HepG2 (cell line): ENCODE results near the gene AHNAK. TPM values are rescaled to one million over a fixed set of nuclear protein-coding genes. Genes with fewer than 3 reads are reported as not detected.

Experiments
- ATAC-seq: fragments of 200-7000 bp; cut with Tn5 transposase; 3 replicates; pipeline ENCODE4 v1.9.1; 2020; ENCODE audit warnings: mild to moderate bottlenecking, moderate library complexity
- BruUV-seq: library from RNA; stranded (reverse); fragments of 400-500 nt; replicated peaks from 2 replicates; lab custom pipeline; 2021; lab: Mats Ljungman, UMichigan
- CTCF ChIA-PET: fragments of 300-600 bp; formaldehyde crosslinking; extraction: SDS; loops from one replicate; lab custom pipeline; 2021; ENCODE audit warnings: low total read pairs, inconsistent platforms, low intra/inter-chr PET ratio; lab: Yijun Ruan, JAX
- POLR2A ChIA-PET: fragments of 350-600 bp; sonication (Branson Sonifier 250); formaldehyde crosslinking; loops from one replicate; lab custom pipeline; 2020; ENCODE audit warnings: antibody characterized with exemption, inconsistent platforms; lab: Yijun Ruan, JAX
- DNase-seq: peaks from one replicate; pipeline ENCODE4 v3.0.0-alpha.2; 2015; ENCODE audit warnings: low spot score
- FAIRE-seq: peaks from 3 replicates; lab custom pipeline; 2011; peaks lifted over from hg19 to GRCh38; lab: Jason Lieb, UNC
- H2AFZ ChIP-seq: one replicate; pipeline ENCODE4 v1.6.1; 2011; ENCODE audit warnings: low read length, inconsistent platforms
- H3K27ac ChIP-seq: fragments of 300-600 bp; 3 replicates; pipeline ENCODE4 v1.8.0; 2011; ENCODE audit warnings: mixed run types, mild to moderate bottlenecking, mixed read lengths, low read length, inconsistent platforms; ENCODE audit not compliant: insufficient read depth; ENCODE audit errors: extremely low read length
- H3K27me3 ChIP-seq, 2 experiments: fragments of 200-600 bp in 1 of 2; 2 replicates in 1 of 2; 3 replicates in 1 of 2; pipeline versions ENCODE4 v1.6.0 to v1.8.0; 2011; ENCODE audit warnings: low read length in 2 of 2, mild to moderate bottlenecking in 2 of 2, moderate library complexity in 2 of 2, inconsistent platforms in 1 of 2; ENCODE audit not compliant: insufficient read depth in 2 of 2, control insufficient read depth in 1 of 2
- H3K36me3 ChIP-seq, 2 experiments: fragments of 200-600 bp in 1 of 2; replicated peaks in 1 of 2; 2 replicates in 1 of 2; 3 replicates in 1 of 2; pipeline versions ENCODE4 v1.5.1 to v1.8.0; 2011; ENCODE audit warnings: low read length in 2 of 2, inconsistent platforms in 1 of 2; ENCODE audit not compliant: insufficient read depth in 2 of 2, control insufficient read depth in 1 of 2
- H3K4me1 ChIP-seq: 2 replicates; pipeline ENCODE4 v1.5.1; 2012; ENCODE audit warnings: low read length, inconsistent platforms; ENCODE audit not compliant: insufficient read depth
- H3K4me2 ChIP-seq: 2 replicates; pipeline ENCODE4 v1.6.0; 2011; ENCODE audit warnings: low read depth, low read length, inconsistent platforms
- H3K4me3 ChIP-seq, 3 experiments: fragments of 200-600 bp in 1 of 3; sonication (generic), shearing (Covaris generic) in 1 of 3; replicated peaks in 1 of 3; 2 replicates each; pipeline ENCODE4 v1.5.1; 2011 to 2016; ENCODE audit warnings: low read length in 3 of 3, inconsistent platforms in 2 of 3, low read depth in 2 of 3, mild to moderate bottlenecking in 2 of 3, control low read depth in 1 of 3, mixed read lengths in 1 of 3; ENCODE audit not compliant: insufficient read depth in 1 of 3
- H3K79me2 ChIP-seq: one replicate; pipeline ENCODE4 v1.6.1; 2011; ENCODE audit warnings: low read length, inconsistent platforms; ENCODE audit not compliant: insufficient read depth
- H3K9ac ChIP-seq: 2 replicates; pipeline ENCODE4 v1.6.0; 2011; ENCODE audit warnings: mild to moderate bottlenecking, low read depth, low read length, inconsistent platforms; ENCODE audit not compliant: insufficient read depth
- H3K9me3 ChIP-seq: 2 replicates; pipeline ENCODE4 v1.5.1; 2012; ENCODE audit warnings: mild to moderate bottlenecking, low read length
- H4K20me1 ChIP-seq: 2 replicates; pipeline ENCODE4 v1.6.0; 2011; ENCODE audit warnings: inconsistent platforms, mild to moderate bottlenecking, low read length, moderate library complexity; ENCODE audit not compliant: insufficient read depth
- HIC2 ChIP-seq: sonication (generic); formaldehyde crosslinking; IDR thresholded peaks from 2 replicates; pipeline ENCODE4 v1.9.0; 2022; ENCODE audit warnings: low read depth, missing genetic modification reagents
- KDM6A ChIP-seq: IDR thresholded peaks from 2 replicates; pipeline ENCODE4 v1.6.1; 2016; ENCODE audit warnings: low read depth
- LBX2 ChIP-seq: sonication (generic); formaldehyde crosslinking; IDR thresholded peaks from 2 replicates; pipeline ENCODE4 v1.5.0; 2020; ENCODE audit warnings: missing genetic modification reagents, mild to moderate bottlenecking, borderline replicate concordance
- MTF2 ChIP-seq: sonication (generic); formaldehyde crosslinking; IDR thresholded peaks from 2 replicates; pipeline ENCODE4 v1.5.0; 2020; ENCODE audit warnings: missing genetic modification reagents, borderline replicate concordance
- POLR2G ChIP-seq: fragments of 200-400 bp; formaldehyde crosslinking; IDR thresholded peaks from 2 replicates; pipeline ENCODE4 v1.6.1; 2018; ENCODE audit warnings: mild to moderate bottlenecking, low read depth, low read length, moderate library complexity
- PRPF4 ChIP-seq: fragments of 200-400 bp; formaldehyde crosslinking; IDR thresholded peaks from 2 replicates; pipeline ENCODE4 v1.6.1; 2016; ENCODE audit warnings: low read length, low read depth; ENCODE audit not compliant: poor library complexity, severe bottlenecking
- ZBTB38 ChIP-seq: sonication (generic); formaldehyde crosslinking; IDR thresholded peaks from 2 replicates; pipeline ENCODE4 v1.5.1; 2020; ENCODE audit warnings: mild to moderate bottlenecking, missing genetic modification reagents
- ZFP91 ChIP-seq: sonication (generic); formaldehyde crosslinking; IDR thresholded peaks from 2 replicates; pipeline ENCODE4 v1.9.0; 2022; ENCODE audit warnings: missing genetic modification reagents, mild to moderate bottlenecking, borderline replicate concordance
- ZMAT3 ChIP-seq: sonication (generic); formaldehyde crosslinking; conservative IDR thresholded peaks from 2 replicates; pipeline ENCODE4 v1.7.0; 2021; ENCODE audit warnings: missing genetic modification reagents
- ZNF550 ChIP-seq: sonication (generic); formaldehyde crosslinking; IDR thresholded peaks from 2 replicates; pipeline ENCODE4 v1.4.0; 2020; ENCODE audit warnings: mild to moderate bottlenecking, missing genetic modification reagents, borderline replicate concordance
- ZNF619 ChIP-seq: sonication (generic); formaldehyde crosslinking; IDR thresholded peaks from 2 replicates; pipeline ENCODE4 v1.4.0; 2020; ENCODE audit warnings: mild to moderate bottlenecking, missing genetic modification reagents
- ZNF704 ChIP-seq: sonication (generic); formaldehyde crosslinking; IDR thresholded peaks from 2 replicates; pipeline ENCODE4 v1.8.1; 2023; ENCODE audit warnings: mild to moderate bottlenecking, inconsistent platforms, moderate library complexity, missing genetic modification reagents, borderline replicate concordance
- ZNF724P ChIP-seq: sonication (generic); formaldehyde crosslinking; IDR thresholded peaks from 2 replicates; pipeline ENCODE4 v1.8.0; 2022; ENCODE audit warnings: missing genetic modification reagents, borderline replicate concordance
- ZNF766 ChIP-seq: sonication (generic); formaldehyde crosslinking; IDR thresholded peaks from 2 replicates; pipeline ENCODE4 v1.5.0; 2020; ENCODE audit warnings: missing genetic modification reagents, borderline replicate concordance
- ZNF770 ChIP-seq: sonication (generic); formaldehyde crosslinking; IDR thresholded peaks from 2 replicates; pipeline ENCODE4 v1.5.0; 2020; ENCODE audit warnings: mild to moderate bottlenecking, missing genetic modification reagents
- WGBS: methylation state at CpG from one replicate; pipeline ENCODE4 v1.1.6; 2017; ENCODE audit warnings: low lambda C conversion rate; 5-methylcytosine and 5-hydroxymethylcytosine counted together
- in situ Hi-C: cut with HindIII; loops from 2 replicates; pipeline ENCODE4 v1.10.0; 2017; ENCODE audit warnings: low pct_unique_long_range_greater_than_20kb; ENCODE audit not compliant: extremely low pct_ligation_motif_present
- intact Hi-C: fragments of 100-400 bp; cut with micrococcal nuclease; formaldehyde crosslinking; loops from one replicate; pipeline ENCODE4 v1.10.0; 2022; ENCODE audit not compliant: unreplicated experiment
- polyA plus RNA-seq, 8 experiments: library from polyadenylated mRNA; depleted of rRNA in 3 of 8; stranded (reverse) in 7 of 8; unstranded in 1 of 8; fragments of >200 nt; fragmentation: Illumina TruSeq in 4 of 8; extraction: Trizol in 4 of 8; gene quantifications; 2 replicates each; pipeline versions ENCODE4 v1.2.1 to v1.2.3, GENCODE V29; 2011 to 2016; ENCODE audit warnings: low read depth in 4 of 8, missing spikeins in 1 of 8, mixed read lengths in 1 of 8; ENCODE audit not compliant: insufficient read depth in 1 of 8
- total RNA-seq, 5 experiments: library from RNA; depleted of rRNA; stranded (reverse); fragments of >200 nt; fragmentation: Illumina TruSeq; extraction: Trizol; gene quantifications; 2 replicates each; pipeline ENCODE4 v1.2.3, GENCODE V29; 2016; ENCODE audit warnings: low read depth in 1 of 5

AHNAK gene
- total and polyA plus RNA-seq, 2 of the 13 experiments (the other 11 are each of a cell fraction or from before 2014, with no cell fraction given): 23.4 to 25.0 TPM

GRCh38 chr11:62430425-62430824 is 116.2 kb downstream of the AHNAK start (continued):
- TF ChIP-seq KDM6A (no peak), ZNF766 (CRISPR knock-in tag) (no peak), LBX2 (CRISPR knock-in tag) (no peak), ZBTB38 (CRISPR knock-in tag) (no peak), ZMAT3 (CRISPR knock-in tag) (no peak), ZNF550 (CRISPR knock-in tag) (no peak), ZNF704 (no peak)

- H3K4me2 ChIP-seq: no peak overlapping the region
- H3K9me3 ChIP-seq: no peaks in the 10 kb centered on the region
- no peaks in the 10 kb centered on the region for H3K27me3 ChIP-seq
- 73% methylated on average over 6 of the region's 8 CpGs for WGBS
- H3K9ac ChIP-seq: no peak overlapping the region
- in situ Hi-C loops (no loop called here), intact Hi-C loops (no loop called here)
- no peak overlapping the region for H3K4me3 ChIP-seq
- H3K36me3 ChIP-seq: no peaks in the 10 kb centered on the region
- H3K27ac ChIP-seq: no peak overlapping the region
- no peaks in the 10 kb centered on the region for H3K79me2 ChIP-seq
- H3K4me1 ChIP-seq: peaks cover 81% of the 10 kb centered on the region
- no peak for FAIRE-seq
- ChIA-PET CTCF (no interaction called here), POLR2A (interaction anchor here (1.4 kb wide), 1 partner anchor 162 kb away, joined by 3 read pairs; the partner anchor contains the start of gene TUT1)
- H2AFZ ChIP-seq: no peak overlapping the region
- DNase-seq: no peak
- no TSS peak for BruUV-seq
- no peak for ATAC-seq
- H4K20me1 ChIP-seq: no peaks in the 10 kb centered on the region
- TF ChIP-seq MTF2 (CRISPR knock-in tag) (no peak), ZNF619 (no peak), PRPF4 (no peak), ZNF770 (CRISPR knock-in tag) (no peak), ZFP91 (no peak), POLR2G (no peak), HIC2 (no peak), ZNF724P (no peak)
Measured at GRCh38 chr11:62428871-62429560, 117.6 kb downstream of the AHNAK start.
